Stimulated activated CD4-positive, alpha-beta T cell treated with anti-CD3 and anti-CD28 coated beads, Interleukin-4, amount 100 ng/mL, for 1 hour (primary cell): ENCODE data around the gene GFOD1.

Experiments
- DNase-seq: peaks from one replicate; pipeline ENCODE4 v3.0.0-alpha.2; 2020

GFOD1 gene

DNA sequence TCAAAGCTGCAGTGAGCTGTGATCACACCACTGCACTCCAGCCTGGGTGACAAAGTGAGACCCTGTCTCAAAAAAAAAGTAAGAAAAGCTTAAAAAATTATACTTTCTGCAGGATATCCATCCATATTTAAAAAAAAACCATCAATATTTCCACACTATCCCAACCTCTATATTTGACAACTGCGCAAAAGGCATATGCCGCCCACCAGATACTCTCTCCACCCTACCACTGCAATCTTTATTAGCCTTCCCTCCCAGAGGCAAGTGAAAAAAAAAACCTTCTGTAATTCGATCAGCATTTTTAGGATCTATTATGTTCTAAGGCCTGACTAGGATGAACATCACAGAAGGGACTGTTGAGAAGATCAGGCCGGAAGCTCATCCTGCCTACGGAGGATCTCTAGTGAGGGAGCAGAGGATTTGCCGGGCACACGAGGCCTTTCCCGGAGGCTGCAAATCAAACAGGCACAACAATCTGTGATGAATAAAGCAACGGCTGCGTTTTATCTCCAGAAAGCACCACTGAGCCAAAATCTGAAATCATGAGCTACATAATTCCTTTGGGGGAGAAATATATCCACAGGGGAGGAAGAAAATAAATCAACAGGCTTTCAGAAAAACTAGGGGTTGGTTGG, 65.9 kb downstream of the GFOD1 start:
- no peak for DNase-seq

- DNase-seq, result no peak
Measured at GRCh38 chr6:13420269-13420668, 67.1 kb downstream of the GFOD1 start.

DNA sequence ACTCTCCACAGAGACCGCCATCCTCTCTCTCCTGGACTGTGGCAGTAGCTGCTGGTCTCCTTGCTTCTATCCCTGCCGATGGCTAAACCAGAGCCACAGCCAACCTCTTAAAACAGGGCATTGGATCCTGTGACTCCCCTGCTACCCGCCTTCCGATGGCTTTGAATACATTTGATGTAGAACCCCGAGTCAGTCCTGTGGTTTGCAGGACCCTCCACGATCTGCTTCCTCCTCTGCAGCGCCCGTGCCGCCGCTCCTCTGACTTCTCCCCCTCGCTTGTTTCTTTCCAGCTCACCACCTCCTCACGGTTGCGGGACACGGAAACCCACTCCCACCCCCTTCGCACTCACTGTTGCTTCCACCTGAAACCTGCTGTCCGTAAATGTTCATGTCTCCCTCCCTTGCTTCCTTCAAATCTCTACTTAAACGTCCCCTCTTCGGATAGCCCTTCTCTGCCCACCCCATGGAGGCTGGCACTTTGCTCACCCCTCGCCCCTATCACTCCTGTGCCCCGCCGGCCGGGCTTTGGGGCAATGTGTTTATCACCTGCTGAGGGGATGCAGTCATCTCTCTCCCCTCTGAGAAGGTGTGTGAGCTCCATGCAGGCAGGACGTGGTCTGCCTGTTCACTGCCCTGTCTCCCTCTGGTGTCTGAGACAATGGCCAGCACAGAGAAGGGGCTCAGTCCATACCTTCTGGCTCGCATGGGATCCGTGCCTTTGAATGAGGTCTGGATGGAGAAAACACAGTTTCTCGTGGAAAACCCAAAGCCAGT, 67.8 kb downstream of the GFOD1 start:
- no peak for DNase-seq

- no peak for DNase-seq
Measured at GRCh38 chr6:13418844-13419243, 68.6 kb downstream of the GFOD1 start.

- no peak for DNase-seq
Measured at GRCh38 chr6:13417954-13418353, 69.4 kb downstream of the GFOD1 start.

GRCh38 chr6:13417431-13417830, 70.0 kb downstream of the GFOD1 start:
- DNase-seq, result no peak

DNA sequence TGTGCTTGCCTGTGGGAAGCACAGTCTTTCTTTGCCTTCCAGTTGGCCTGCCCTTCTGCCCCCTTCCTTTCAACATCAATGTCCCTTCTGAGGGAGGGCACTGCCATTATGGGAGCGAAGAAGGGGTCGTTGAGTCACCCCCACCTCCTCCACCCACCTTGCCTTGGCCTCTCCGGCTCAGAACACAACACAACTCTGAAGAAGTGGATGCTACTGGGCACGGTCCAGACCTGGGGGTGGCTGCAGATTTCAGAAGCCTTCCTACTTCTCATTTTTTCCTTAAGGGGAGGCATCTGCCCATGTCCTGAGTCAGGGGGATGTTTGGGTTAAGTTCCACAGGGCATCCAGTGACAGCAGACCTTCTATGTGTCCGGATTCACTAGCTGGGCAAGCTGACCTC, 72.1 kb downstream of the GFOD1 start:
- DNase-seq, result no peak

GRCh38 chr6:13413900-13414555, 73.4 kb downstream of the GFOD1 start:
- no peak for DNase-seq

DNA sequence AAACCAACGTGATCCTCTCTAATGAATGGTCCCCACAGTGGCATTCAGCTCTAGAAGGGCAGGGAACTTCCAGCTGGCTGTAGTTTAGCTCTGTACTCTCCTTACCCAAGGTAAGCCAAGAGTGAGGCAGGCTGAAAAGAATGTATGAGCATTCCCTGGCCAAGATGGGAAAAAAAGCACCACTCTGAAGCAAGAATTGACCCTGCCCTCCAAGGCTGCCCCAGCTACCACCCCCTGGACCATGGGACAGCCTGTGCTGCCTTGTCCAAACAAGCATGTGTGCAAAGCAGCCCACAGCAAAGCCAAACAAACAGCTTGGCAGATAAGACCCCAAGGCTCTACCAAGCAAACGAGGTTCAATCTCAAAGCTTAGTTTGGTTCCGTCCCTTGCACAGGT, 73.9 kb downstream of the GFOD1 start:
- DNase-seq, result no peak

DNA sequence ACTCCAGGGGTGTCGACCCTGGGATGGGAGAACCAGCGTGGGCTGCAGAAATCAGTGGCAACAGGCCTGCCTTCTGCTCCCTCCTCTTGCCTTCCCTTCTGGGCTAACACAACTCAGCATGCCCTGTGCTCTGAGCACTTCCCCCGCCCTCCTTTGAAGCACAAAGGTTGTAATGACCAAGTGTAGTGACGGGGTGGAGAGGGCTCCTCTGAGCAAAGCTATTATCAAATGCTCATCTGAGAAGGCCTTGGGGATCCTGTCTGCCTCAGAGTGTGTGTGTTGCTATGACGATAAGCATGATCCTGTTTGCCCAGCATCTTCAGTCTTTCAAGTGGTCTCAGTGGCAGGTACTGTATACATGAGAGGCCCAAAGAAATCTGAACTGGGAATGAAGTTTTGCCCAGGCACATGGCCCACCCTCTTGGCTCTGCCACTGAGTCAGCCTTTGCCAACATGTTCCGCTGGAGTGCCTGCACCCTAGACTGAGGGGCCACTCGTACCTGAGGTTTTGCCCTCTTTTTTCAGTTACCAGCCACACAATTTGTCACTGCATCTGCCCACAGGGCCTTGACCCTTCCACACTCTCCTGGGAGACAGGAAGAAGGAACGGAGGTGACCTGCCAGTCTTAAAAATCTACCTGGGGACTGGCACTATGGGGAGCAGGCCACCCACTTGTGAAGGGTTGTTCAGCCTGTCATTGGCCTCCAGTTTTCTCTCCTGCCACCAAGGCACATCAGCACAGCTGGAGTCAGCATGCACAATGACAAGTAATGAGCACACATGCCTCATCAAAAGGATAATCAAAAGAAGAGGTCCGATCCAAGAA, 74.5 kb downstream of the GFOD1 start:
- no peak for DNase-seq

DNA sequence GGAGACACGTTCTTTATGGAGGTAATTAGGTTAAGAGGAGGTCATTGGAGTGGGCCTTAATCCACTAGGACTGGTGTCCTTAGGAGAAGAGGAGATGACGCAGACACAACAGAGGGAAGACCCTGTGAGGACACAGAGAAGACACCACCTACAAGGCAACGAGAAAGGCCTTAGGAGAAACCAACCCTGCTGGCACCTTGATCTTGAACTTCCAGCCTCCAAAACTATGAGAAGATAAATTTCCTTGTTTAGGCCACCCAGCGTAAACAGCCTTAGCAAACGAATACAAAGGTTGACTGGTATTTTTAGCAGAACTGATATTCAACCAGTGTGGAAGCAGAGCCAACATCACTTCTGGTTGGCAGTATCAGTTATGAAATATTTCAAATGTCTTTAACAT, 75.2 kb downstream of the GFOD1 start:
- DNase-seq, result no peak

DNA sequence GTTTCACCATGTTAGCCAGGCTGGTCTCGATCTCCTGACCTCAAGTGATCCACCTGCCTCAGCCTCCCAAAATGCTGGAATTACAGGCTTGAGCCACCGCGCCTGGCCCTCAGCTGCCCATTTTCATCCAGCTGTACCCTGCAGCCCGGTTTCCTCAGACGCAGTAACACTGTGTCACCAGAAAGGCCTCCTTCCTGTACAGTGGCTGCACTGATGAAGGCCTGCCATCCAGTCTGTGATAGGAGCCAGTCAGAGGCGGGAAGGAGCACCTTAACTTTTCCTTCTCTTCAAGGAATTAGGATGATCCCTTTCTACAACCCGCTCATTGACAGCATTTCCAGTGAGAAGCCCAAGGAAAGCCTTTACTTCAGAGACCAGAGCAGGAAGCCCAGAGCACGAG, 75.9 kb downstream of the GFOD1 start:
- DNase-seq, result no peak

GRCh38 chr6:13409991-13410390, 77.4 kb downstream of the GFOD1 start:
- DNase-seq, result no peak

DNA sequence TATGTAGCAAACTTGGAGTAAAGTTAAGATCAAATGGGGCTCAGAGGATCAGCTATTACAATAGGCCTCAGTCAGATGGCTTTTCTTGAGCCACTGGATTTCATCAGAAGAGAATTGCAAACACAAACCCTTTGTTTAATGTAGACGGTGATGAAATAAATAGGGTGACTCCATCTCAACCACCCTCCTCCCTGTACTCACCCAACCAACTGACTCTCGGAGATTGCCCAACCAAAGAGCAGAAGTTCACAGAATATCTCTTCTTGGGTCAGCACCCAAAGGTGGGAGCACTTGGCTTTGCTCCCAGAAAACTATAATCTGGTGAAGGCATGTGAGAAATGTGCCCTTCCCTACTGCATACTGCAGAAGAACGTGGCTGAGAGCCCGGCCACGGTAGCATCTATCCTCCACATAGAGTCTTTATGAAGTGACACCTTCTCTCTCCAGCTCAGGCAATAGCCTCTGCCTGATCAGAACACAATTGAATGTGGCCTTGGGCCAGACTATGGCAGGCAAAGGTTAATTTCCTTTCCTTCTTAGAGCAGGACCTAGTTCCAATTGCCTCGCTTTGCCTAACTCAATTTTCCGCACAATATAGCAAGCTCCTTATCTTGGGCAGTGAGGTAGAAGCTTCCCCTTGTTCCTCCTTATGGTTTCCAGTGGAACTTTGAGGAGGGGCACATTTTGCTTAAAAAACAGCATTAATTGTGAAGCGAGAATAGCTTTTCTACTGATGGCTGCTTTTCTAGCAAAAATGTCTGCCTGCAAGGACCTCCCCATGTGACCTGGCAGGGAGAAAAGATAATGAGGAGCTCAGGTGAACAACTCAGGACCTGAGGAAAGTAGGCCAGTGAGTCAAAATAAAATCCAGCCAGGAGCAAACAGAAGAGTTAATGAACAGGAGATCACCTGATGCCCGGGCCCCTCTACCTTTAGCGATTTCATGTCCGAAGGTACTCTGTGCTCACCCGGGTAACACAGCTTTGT, 79.4 kb downstream of the GFOD1 start:
- DNase-seq, result no peak

DNA sequence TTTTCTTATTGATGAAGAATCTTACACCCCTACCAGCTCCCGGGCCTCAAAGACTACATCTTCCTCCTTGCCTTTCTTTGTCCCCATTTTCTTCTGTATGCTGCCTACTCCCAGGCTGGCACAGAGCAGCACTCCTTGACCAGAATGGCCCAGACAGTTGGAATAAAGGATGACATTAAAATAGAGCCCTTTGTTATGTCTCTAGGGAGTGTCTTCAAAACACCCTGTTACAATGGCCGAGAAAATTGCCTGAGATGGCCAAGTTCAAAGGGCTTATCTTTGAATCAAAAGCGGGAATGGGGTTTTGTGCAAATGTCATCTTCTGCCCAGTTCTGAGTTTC, 80.1 kb downstream of the GFOD1 start:
- no peak for DNase-seq

DNA sequence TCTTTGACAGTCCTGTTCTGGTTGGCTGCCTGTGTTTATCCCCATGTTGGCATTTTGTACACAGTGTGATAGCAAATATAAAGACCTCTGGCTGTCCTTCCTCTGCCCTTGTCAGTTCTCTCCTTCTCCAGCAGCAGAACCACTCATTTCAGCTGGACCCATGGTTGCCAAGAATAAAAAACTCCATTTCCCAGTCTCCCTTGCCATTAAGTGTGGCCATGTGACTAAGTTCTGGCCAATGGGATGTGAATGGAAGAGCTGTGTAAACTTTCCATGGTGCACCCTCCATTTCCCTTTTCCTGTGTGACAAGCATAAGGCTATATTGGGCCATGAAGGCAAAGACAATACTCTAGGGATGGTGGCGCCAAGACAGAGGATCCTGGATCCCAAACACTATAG, 80.6 kb downstream of the GFOD1 start:
- DNase-seq, result no peak

- no peak for DNase-seq
Measured at GRCh38 chr6:13405961-13406477, 81.4 kb downstream of the GFOD1 start.

DNA sequence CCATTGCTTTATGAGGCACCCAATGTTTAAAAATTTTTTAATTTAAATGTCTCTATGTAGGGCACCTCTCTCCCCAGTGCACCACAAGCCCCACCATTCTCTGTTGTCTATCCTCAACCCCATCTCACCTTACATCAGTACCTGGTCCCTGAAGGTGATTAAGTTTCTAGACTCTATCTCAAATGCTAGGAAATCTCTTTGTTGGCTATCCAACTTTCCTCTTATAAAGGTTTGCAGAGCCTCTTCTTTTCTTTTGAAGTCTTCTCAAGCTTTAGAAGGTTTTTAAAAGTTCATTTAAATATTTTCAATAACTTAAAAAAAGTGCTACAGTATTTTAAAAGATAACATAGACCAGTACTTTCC, 82.5 kb downstream of the GFOD1 start:
- no peak for DNase-seq

DNA sequence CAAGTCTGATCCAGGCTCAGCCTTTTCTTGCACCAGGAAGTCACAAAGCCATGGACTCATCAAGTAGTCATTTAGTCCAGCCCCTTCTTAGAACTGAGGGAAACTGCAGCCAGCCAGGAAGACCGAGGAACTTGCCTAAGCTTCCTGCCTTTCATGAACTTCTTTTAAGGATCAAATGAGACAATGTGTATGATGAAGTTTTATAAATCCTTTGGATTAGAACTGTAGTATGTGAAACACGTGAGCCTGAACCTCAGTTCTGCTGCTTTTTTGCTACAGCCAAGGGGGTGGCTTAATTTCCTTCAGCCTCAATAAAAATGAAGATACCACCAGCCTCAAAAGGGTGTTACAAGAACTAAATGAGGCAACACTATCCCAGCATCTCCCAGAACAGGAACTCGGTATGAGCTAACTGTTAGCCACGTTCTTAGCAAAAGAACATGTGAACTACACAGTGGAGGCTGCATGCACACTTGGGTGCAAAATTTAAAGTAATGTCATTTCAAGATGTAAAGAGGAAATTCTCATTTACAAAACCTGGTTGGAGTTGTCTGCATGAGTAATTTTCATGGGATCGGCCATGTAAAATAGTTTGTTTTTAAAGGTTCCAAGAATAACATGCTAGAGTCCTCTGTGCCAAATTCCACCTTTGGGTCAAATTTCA, 83.0 kb downstream of the GFOD1 start:
- DNase-seq, result no peak

DNA sequence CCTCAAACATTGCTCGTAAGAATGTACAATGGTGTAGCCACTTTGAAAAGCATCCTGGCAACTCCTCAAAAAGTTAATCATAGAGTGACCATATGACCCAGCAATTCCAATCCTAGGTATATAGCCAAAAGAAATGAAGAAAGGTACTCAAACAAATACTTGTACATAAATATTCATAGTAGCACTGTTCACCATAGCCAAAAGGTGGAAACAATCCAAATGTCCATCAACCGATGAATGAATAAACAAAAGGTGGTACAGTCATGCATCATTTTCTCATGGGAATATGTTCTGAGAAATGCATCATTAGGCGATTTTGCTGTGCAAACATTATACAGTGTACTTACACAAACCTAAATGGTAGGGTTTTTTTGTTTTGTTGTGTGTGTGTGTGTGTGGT, 84.7 kb downstream of the GFOD1 start:
- no peak for DNase-seq

DNA sequence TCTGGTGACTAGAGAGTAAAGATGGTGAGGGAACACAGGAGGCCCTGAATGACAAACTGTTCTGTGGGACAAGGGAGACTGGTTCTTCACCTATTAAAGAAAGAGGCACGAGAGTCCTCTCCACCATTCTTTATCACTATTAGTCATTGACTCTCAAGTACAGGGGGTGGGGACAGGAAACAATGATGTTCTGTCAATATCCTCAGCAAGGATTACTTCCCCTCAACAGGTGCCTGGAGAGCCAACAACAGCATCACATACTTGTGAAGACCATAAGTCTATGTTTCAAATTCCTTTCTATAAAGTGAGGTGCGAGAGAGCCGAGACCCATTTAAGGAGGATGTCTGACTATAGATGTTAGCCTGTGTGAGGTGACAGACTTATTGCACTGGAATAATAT, 86.6 kb downstream of the GFOD1 start:
- DNase-seq, result no peak
